K562 (cell line): ENCODE measurements around the gene LRRC1. TPM values are rescaled to one million over a fixed set of nuclear protein-coding genes. Genes with fewer than 3 reads are reported as not detected.

Source experiments
- ATAC-seq: fragments of 200-7000 bp; cut with Tn5 transposase; 3 replicates; pipeline ENCODE4 v1.9.1; 2020; ENCODE audit warnings: moderate library complexity
- BruUV-seq: library from RNA; stranded (reverse); fragments of 400-500 nt; replicated peaks from 2 replicates; lab custom pipeline; 2021; lab: Mats Ljungman, UMichigan
- CTCF ChIA-PET: fragments of 300-600 bp; formaldehyde crosslinking; extraction: SDS; loops from one replicate; lab custom pipeline; 2021; ENCODE audit warnings: low intra/inter-chr PET ratio; lab: Yijun Ruan, JAX
- POLR2A ChIA-PET: fragments of 300-600, 350-650 bp; sonication (Branson Sonifier 250); formaldehyde crosslinking; extraction: SDS; loops from one replicate; lab custom pipeline; 2021; ENCODE audit warnings: antibody characterized with exemption, inconsistent platforms; lab: Yijun Ruan, JAX
- DNase-seq, 4 experiments: peaks; one replicate each; pipeline versions ENCODE4 v3.0.0 to v3.0.0-alpha.2; 2011 to 2018; ENCODE audit warnings: low spot score in 3 of 4, mixed read lengths in 3 of 4; ENCODE audit errors: extremely low read depth in 1 of 4
- FAIRE-seq: peaks from 2 replicates; lab custom pipeline; 2011; peaks lifted over from hg19 to GRCh38; lab: Jason Lieb, UNC
- H2AFZ ChIP-seq: 2 replicates; pipeline ENCODE4 v1.6.0; 2011; ENCODE audit warnings: low read depth, low read length, control low read depth, inconsistent platforms
- H3K27ac ChIP-seq: fragments of 200-600 bp; 3 replicates; pipeline ENCODE4 v1.8.0; 2011; ENCODE audit warnings: low read depth, mild to moderate bottlenecking, control low read depth, inconsistent platforms, low read length, moderate library complexity, mixed read lengths; ENCODE audit errors: extremely low read depth
- H3K27me3 ChIP-seq, 2 experiments: fragments of 300-600 bp in 1 of 2; 2 replicates in 1 of 2; 3 replicates in 1 of 2; pipeline versions ENCODE4 v1.6.0 to v1.8.0; 2011; ENCODE audit warnings: inconsistent platforms in 2 of 2, low read length in 2 of 2, mild to moderate bottlenecking in 1 of 2, mixed read lengths in 1 of 2, moderate library complexity in 1 of 2; ENCODE audit not compliant: control insufficient read depth in 2 of 2, insufficient read depth in 2 of 2
- H3K36me3 ChIP-seq: fragments of 300-600 bp; 3 replicates; pipeline ENCODE4 v1.8.0; 2011; ENCODE audit warnings: mild to moderate bottlenecking, low read length, inconsistent platforms; ENCODE audit not compliant: control insufficient read depth, insufficient read depth
- H3K4me1 ChIP-seq, 2 experiments: fragments of 200-600 bp in 1 of 2; replicated peaks in 1 of 2; 2 replicates in 1 of 2; 3 replicates in 1 of 2; pipeline versions ENCODE4 v1.5.1 to v1.8.0; 2011; ENCODE audit warnings: inconsistent platforms in 2 of 2, low read length in 2 of 2, mild to moderate bottlenecking in 1 of 2, mixed read lengths in 1 of 2, moderate library complexity in 1 of 2; ENCODE audit not compliant: control insufficient read depth in 2 of 2, insufficient read depth in 2 of 2
- H3K4me2 ChIP-seq: 2 replicates; pipeline ENCODE4 v1.6.1; 2011; ENCODE audit warnings: low read length, control low read depth, inconsistent platforms, mixed read lengths; ENCODE audit not compliant: insufficient read depth
- H3K4me3 ChIP-seq: fragments of 200-600 bp; sonication (generic), shearing (Covaris generic); 2 replicates; pipeline ENCODE4 v1.5.1; 2016; ENCODE audit warnings: control low read depth, inconsistent platforms
- H3K79me2 ChIP-seq: fragments of 200-600 bp; 3 replicates; pipeline ENCODE4 v1.8.0; 2011; ENCODE audit warnings: low read length, inconsistent platforms; ENCODE audit not compliant: control insufficient read depth, insufficient read depth
- H3K9ac ChIP-seq, 2 experiments: 2 replicates each; pipeline versions ENCODE4 v1.6.0 to v1.6.1; 2011; ENCODE audit warnings: low read depth in 2 of 2, low read length in 2 of 2, control low read depth in 1 of 2, inconsistent platforms in 1 of 2, mild to moderate bottlenecking in 1 of 2, mixed read lengths in 1 of 2; ENCODE audit not compliant: insufficient read depth in 1 of 2
- H3K9me1 ChIP-seq: one replicate; pipeline ENCODE4 v1.6.0; 2011; ENCODE audit warnings: inconsistent platforms, mild to moderate bottlenecking, low read length, moderate library complexity; ENCODE audit not compliant: control insufficient read depth, insufficient read depth
- H3K9me3 ChIP-seq: replicated peaks from 2 replicates; pipeline ENCODE4 v1.5.1; 2011; ENCODE audit warnings: low read depth, low read length, inconsistent platforms; ENCODE audit not compliant: control insufficient read depth, insufficient read depth
- H4K20me1 ChIP-seq: replicated peaks from 2 replicates; pipeline ENCODE4 v1.6.1; 2011; ENCODE audit warnings: low read length, inconsistent platforms, mixed read lengths; ENCODE audit not compliant: control insufficient read depth, insufficient read depth
- ARHGAP35 ChIP-seq: fragments of 450-650 bp; IDR thresholded peaks from 2 replicates; pipeline ENCODE4 v1.6.1; 2018; ENCODE audit not compliant: partially characterized antibody
- CHCHD3 ChIP-seq: fragments of 250-450 bp; sonication (Bioruptor Pico); IDR thresholded peaks from 2 replicates; pipeline ENCODE4 v2.1.2; 2022; ENCODE audit warnings: mild to moderate bottlenecking
- GABPB2 ChIP-seq: fragments of 250-450 bp; sonication (Bioruptor Pico); conservative IDR thresholded peaks from 2 replicates; pipeline ENCODE4 v1.5.1; 2021; ENCODE audit warnings: mild to moderate bottlenecking
- RREB1 ChIP-seq: fragments of 250-450 bp; sonication (Bioruptor Pico); IDR thresholded peaks from 2 replicates; pipeline ENCODE4 v1.4.0; 2020
- ZNF224 ChIP-seq: sonication (generic); formaldehyde crosslinking; IDR thresholded peaks from 2 replicates; pipeline ENCODE4 v1.8.0; 2022; ENCODE audit warnings: mild to moderate bottlenecking, missing genetic modification reagents
- WGBS: fragments of 100-300 bp; shearing (Covaris generic); methylation state at CpG from one replicate; pipeline ENCODE4 v1.1.6; 2016; ENCODE audit warnings: low coverage, mixed read lengths; ENCODE audit not compliant: insufficient coverage; ENCODE audit errors: missing lambda C conversion rate; 5-methylcytosine and 5-hydroxymethylcytosine counted together
- in situ Hi-C: fragments of 300-500 bp; cut with MboI; formaldehyde crosslinking; loops from 4 replicates; pipeline ENCODE4 v1.15.0; 2018; ENCODE audit warnings: inconsistent platforms, mixed read lengths
- intact Hi-C: fragments of 100-400 bp; cut with micrococcal nuclease; formaldehyde crosslinking; loops from 2 replicates; pipeline ENCODE4 v1.14.2; 2022
- polyA plus RNA-seq, 8 experiments: library from polyadenylated mRNA; depleted of rRNA in 4 of 8; stranded (reverse) in 5 of 8; unstranded in 3 of 8; fragments of >200 nt; fragmentation: Nextera tagmentation in 2 of 8; fragmentation: Illumina TruSeq in 1 of 8; extraction: Ambion mirVana in 2 of 8; extraction: Trizol in 1 of 8; gene quantifications; 2 replicates each; pipeline versions ENCODE4 v1.2.1 to v1.2.3, GENCODE V29; 2011 to 2014; ENCODE audit warnings: inconsistent platforms in 1 of 8, missing spikeins in 1 of 8
- total RNA-seq, 7 experiments: library from RNA; depleted of rRNA in 6 of 7; stranded (reverse); fragments of >200 nt in 6 of 7; fragmentation: Illumina TruSeq in 2 of 7; extraction: Trizol in 2 of 7; gene quantifications; 2 replicates each; pipeline versions ENCODE4 v1.2.1 to v1.2.3, GENCODE V29; 2011 to 2021; ENCODE audit warnings: low replicate concordance in 1 of 7
- TF ChIP-seq, protein P1 (sequence below): fragments of 200-600 bp; sonication (generic); IDR thresholded peaks from one replicate; pipeline ENCODE4 v1.6.1; 2012; ENCODE audit warnings: mild to moderate bottlenecking, low read depth, low read length, inconsistent platforms

The LRRC1 gene
- total and polyA plus RNA-seq, 9 of the 15 experiments (the other 6 are each of a cell fraction or from before 2014, with no cell fraction given), result not detected

DNA sequence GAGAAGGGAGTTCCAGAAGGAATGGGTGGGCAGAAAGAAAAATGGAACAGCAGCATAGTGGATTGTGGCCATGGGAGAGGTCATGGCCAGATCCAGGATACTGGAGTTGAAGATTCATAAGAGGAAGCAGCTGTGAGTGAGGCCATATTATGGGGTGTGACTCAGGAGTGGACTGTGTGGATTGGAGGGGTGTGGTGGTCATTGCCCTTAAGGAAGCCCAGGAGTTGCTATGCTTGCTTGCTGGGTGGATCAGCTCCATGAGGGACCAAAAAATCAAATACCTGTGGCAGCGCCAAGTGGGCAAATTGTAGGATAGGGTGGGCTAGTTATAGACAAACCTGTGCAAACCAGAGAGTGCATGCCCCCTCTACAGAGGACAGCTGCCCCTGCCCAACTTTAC lies 18.3 kb downstream of the LRRC1 start:
- FAIRE-seq, result no peak
- H3K4me3 ChIP-seq, result no peak overlapping the region
- in situ Hi-C loops, result no loop called here
- WGBS, result 13% methylated on average over 1 of the region's 1 CpG
- H3K4me1 ChIP-seq, result no peaks in the 10 kb centered on the region
- POLR2A ChIA-PET, result no interaction called here
- no peak overlapping the region for H3K9ac ChIP-seq
- H3K27ac ChIP-seq, result no peak overlapping the region
- no peaks in the 10 kb centered on the region for H3K9me1 ChIP-seq
- BruUV-seq, result no TSS peak
- no peaks in the 10 kb centered on the region for H3K27me3 ChIP-seq
- no peak overlapping the region for H2AFZ ChIP-seq
- H3K36me3 ChIP-seq, result no peaks in the 10 kb centered on the region
- no peak for DNase-seq
- CTCF ChIA-PET, result no interaction called here
- H3K79me2 ChIP-seq, result no peaks in the 10 kb centered on the region
- no peak for ATAC-seq
- H4K20me1 ChIP-seq, result no peaks in the 10 kb centered on the region
- H3K4me2 ChIP-seq, result no peak overlapping the region
- H3K9me3 ChIP-seq, result no peaks in the 10 kb centered on the region
- intact Hi-C loops, result no loop called here
- TF ChIP-seq ARHGAP35, result no peak
- no peak for TF ChIP-seq GABPB2 (CRISPR knock-in tag)
- no peak for TF ChIP-seq RREB1 (CRISPR knock-in tag)
- no peak for TF ChIP-seq ZNF224 (CRISPR knock-in tag)
- TF ChIP-seq, protein P1, sequence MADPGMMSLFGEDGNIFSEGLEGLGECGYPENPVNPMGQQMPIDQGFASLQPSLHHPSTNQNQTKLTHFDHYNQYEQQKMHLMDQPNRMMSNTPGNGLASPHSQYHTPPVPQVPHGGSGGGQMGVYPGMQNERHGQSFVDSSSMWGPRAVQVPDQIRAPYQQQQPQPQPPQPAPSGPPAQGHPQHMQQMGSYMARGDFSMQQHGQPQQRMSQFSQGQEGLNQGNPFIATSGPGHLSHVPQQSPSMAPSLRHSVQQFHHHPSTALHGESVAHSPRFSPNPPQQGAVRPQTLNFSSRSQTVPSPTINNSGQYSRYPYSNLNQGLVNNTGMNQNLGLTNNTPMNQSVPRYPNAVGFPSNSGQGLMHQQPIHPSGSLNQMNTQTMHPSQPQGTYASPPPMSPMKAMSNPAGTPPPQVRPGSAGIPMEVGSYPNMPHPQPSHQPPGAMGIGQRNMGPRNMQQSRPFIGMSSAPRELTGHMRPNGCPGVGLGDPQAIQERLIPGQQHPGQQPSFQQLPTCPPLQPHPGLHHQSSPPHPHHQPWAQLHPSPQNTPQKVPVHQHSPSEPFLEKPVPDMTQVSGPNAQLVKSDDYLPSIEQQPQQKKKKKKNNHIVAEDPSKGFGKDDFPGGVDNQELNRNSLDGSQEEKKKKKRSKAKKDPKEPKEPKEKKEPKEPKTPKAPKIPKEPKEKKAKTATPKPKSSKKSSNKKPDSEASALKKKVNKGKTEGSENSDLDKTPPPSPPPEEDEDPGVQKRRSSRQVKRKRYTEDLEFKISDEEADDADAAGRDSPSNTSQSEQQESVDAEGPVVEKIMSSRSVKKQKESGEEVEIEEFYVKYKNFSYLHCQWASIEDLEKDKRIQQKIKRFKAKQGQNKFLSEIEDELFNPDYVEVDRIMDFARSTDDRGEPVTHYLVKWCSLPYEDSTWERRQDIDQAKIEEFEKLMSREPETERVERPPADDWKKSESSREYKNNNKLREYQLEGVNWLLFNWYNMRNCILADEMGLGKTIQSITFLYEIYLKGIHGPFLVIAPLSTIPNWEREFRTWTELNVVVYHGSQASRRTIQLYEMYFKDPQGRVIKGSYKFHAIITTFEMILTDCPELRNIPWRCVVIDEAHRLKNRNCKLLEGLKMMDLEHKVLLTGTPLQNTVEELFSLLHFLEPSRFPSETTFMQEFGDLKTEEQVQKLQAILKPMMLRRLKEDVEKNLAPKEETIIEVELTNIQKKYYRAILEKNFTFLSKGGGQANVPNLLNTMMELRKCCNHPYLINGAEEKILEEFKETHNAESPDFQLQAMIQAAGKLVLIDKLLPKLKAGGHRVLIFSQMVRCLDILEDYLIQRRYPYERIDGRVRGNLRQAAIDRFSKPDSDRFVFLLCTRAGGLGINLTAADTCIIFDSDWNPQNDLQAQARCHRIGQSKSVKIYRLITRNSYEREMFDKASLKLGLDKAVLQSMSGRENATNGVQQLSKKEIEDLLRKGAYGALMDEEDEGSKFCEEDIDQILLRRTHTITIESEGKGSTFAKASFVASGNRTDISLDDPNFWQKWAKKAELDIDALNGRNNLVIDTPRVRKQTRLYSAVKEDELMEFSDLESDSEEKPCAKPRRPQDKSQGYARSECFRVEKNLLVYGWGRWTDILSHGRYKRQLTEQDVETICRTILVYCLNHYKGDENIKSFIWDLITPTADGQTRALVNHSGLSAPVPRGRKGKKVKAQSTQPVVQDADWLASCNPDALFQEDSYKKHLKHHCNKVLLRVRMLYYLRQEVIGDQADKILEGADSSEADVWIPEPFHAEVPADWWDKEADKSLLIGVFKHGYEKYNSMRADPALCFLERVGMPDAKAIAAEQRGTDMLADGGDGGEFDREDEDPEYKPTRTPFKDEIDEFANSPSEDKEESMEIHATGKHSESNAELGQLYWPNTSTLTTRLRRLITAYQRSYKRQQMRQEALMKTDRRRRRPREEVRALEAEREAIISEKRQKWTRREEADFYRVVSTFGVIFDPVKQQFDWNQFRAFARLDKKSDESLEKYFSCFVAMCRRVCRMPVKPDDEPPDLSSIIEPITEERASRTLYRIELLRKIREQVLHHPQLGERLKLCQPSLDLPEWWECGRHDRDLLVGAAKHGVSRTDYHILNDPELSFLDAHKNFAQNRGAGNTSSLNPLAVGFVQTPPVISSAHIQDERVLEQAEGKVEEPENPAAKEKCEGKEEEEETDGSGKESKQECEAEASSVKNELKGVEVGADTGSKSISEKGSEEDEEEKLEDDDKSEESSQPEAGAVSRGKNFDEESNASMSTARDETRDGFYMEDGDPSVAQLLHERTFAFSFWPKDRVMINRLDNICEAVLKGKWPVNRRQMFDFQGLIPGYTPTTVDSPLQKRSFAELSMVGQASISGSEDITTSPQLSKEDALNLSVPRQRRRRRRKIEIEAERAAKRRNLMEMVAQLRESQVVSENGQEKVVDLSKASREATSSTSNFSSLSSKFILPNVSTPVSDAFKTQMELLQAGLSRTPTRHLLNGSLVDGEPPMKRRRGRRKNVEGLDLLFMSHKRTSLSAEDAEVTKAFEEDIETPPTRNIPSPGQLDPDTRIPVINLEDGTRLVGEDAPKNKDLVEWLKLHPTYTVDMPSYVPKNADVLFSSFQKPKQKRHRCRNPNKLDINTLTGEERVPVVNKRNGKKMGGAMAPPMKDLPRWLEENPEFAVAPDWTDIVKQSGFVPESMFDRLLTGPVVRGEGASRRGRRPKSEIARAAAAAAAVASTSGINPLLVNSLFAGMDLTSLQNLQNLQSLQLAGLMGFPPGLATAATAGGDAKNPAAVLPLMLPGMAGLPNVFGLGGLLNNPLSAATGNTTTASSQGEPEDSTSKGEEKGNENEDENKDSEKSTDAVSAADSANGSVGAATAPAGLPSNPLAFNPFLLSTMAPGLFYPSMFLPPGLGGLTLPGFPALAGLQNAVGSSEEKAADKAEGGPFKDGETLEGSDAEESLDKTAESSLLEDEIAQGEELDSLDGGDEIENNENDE, result no peak
- TF ChIP-seq CHCHD3, result no peak
